Upper lobe of left lung (tissue), 6 donors: ENCODE results near the gene CHADL. TPM values are rescaled to one million over a fixed set of nuclear protein-coding genes. Genes with fewer than 3 reads are reported as not detected.

Source experiments
- ATAC-seq, 2 donors: fragments of 200-7000 bp; cut with Tn5 transposase; one replicate each; pipeline ENCODE4 v1.9.1; 2022; ENCODE audit warnings: mild to moderate bottlenecking in 2 of 2, moderate library complexity in 2 of 2; ENCODE audit not compliant: low FRiP score in 2 of 2
- DNase-seq, 2 donors: peaks; one replicate each; pipeline ENCODE4 v3.0.0-alpha.2; 2019 to 2020
- H3K27ac ChIP-seq, 4 donors: fragments of 200-600 bp; sonication (generic); one replicate each; pipeline ENCODE4 v1.5.1; 2016 to 2019
- H3K27me3 ChIP-seq, 4 donors: fragments of 200-600 bp; sonication (generic); one replicate each; pipeline ENCODE4 v1.5.1; 2017 to 2019
- H3K36me3 ChIP-seq, 4 donors: fragments of 200-600 bp; sonication (generic); one replicate each; pipeline ENCODE4 v1.5.1; 2016 to 2019
- H3K4me1 ChIP-seq, 4 donors: fragments of 200-600 bp; sonication (generic); one replicate each; pipeline ENCODE4 v1.5.1; 2018 to 2019
- H3K4me3 ChIP-seq, 4 donors: fragments of 200-600 bp; sonication (generic); one replicate each; pipeline ENCODE4 v1.5.1; 2017 to 2019; ENCODE audit warnings: mild to moderate bottlenecking in 2 of 4, moderate library complexity in 1 of 4
- H3K9me3 ChIP-seq, 4 donors: fragments of 200-600 bp; sonication (generic); one replicate each; pipeline ENCODE4 v1.5.1; 2018 to 2019
- EP300 ChIP-seq, 4 donors: sonication (generic); formaldehyde crosslinking; IDR thresholded peaks; one replicate each; pipeline ENCODE4 v1.5.1; 2017; ENCODE audit warnings: antibody characterized with exemption in 4 of 4, control low read depth in 2 of 4
- POLR2A ChIP-seq, 4 donors: fragments of 450-650 bp; IDR thresholded peaks; one replicate each; pipeline ENCODE4 v1.5.1; 2016 to 2017; ENCODE audit warnings: antibody characterized with exemption in 4 of 4, mild to moderate bottlenecking in 2 of 4
- POLR2AphosphoS5 ChIP-seq, 2 donors: sonication (generic); formaldehyde crosslinking; IDR thresholded peaks; one replicate each; pipeline ENCODE4 v1.5.1; 2017; ENCODE audit warnings: antibody characterized with exemption in 2 of 2
- WGBS, 2 donors: methylation state at CpG; one replicate each; pipeline ENCODE4 v1.1.5; 2017 to 2018; 5-methylcytosine and 5-hydroxymethylcytosine counted together
- total RNA-seq, 6 donors: library from RNA; depleted of rRNA in 4 of 6; stranded (reverse); fragments of >200 nt in 4 of 6; gene quantifications; one replicate each; pipeline versions ENCODE4 v1.1.0 to v1.2.1, GENCODE V29; 2016 to 2021
- TF ChIP-seq, protein P1 (sequence below), 6 experiments: fragments of 450-650 bp in 4 of 6; fragments of 200-600 bp in 2 of 6; sonication (generic) in 2 of 6; IDR thresholded peaks; one replicate each; pipeline ENCODE4 v1.5.1; 2016 to 2019; ENCODE audit warnings: antibody characterized with exemption in 6 of 6
- donor health status: DM: no; HTN: no; CAD: no; lungs with moderate emphysema.
- donor health status: DM: no; HTN: yes; CAD: no; lungs with severe emphysema.

Gene CHADL
- total RNA-seq, 6 donors from 2014 or later = 2.0 to 12.6 (median 4.4) TPM

DNA sequence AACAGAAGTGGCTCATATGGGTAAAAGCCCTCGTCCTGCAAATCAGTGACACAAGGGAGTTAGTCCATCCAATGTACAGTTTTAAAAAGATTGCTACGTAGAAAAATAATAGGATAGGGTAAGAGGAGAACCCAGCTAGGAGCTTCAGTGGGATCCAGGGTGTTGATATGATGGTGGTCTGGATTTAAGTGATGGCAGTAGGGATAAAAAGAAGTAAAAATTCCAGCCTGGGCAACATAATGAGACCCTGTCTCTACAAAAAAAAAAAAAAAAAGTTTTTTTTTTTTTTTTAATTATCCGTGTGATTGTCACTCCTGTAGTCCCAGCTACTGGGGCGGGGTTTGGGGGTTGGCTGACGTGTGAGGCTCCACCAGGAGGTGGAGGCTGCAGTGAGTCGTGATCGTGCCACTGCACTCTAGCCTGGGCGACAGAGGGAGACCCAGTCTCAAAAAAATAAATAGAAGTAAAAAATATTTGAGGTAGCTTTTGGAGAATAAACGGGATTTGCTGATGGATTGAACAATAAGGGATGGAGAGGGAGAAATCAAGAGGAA, 42.6 kb downstream of the CHADL start:
- DNase-seq = peak in 1 of 2 donors; percentile 59
- 1% methylated on average over 9 of the region's 9 CpGs for WGBS, 2 donors
- ATAC-seq = peak in 1 of 2 donors; percentile 42
- H3K27me3 ChIP-seq = no peaks in the 10 kb centered on the region
- H3K36me3 ChIP-seq = no peaks in the 10 kb centered on the region
- H3K4me1 ChIP-seq = peaks cover 7 to 21% (median 15%) of the 10 kb centered on the region in 4 donors
- peak overlapping the region in 3 of 4 donors; percentile 73 to 80 (median 78) for H3K27ac ChIP-seq
- TF ChIP-seq POLR2A (IDR thresholded peaks at IDR 0.05) = no peak
- TF ChIP-seq, protein P1, sequence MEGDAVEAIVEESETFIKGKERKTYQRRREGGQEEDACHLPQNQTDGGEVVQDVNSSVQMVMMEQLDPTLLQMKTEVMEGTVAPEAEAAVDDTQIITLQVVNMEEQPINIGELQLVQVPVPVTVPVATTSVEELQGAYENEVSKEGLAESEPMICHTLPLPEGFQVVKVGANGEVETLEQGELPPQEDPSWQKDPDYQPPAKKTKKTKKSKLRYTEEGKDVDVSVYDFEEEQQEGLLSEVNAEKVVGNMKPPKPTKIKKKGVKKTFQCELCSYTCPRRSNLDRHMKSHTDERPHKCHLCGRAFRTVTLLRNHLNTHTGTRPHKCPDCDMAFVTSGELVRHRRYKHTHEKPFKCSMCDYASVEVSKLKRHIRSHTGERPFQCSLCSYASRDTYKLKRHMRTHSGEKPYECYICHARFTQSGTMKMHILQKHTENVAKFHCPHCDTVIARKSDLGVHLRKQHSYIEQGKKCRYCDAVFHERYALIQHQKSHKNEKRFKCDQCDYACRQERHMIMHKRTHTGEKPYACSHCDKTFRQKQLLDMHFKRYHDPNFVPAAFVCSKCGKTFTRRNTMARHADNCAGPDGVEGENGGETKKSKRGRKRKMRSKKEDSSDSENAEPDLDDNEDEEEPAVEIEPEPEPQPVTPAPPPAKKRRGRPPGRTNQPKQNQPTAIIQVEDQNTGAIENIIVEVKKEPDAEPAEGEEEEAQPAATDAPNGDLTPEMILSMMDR (IDR thresholded peaks at IDR 0.05) = no peak
- no peak for TF ChIP-seq EP300 (IDR thresholded peaks at IDR 0.05)
- no peak for TF ChIP-seq POLR2AphosphoS5 (IDR thresholded peaks at IDR 0.05)
- H3K9me3 ChIP-seq = no peaks in the 10 kb centered on the region
- peak overlapping the region; percentile 85 to 91 (median 89) for H3K4me3 ChIP-seq

GRCh38 chr22:41197038-41197972, 43.4 kb downstream of the CHADL start:
- H3K4me1 ChIP-seq = peaks cover 7 to 21% (median 15%) of the 10 kb centered on the region in 4 donors
- DNase-seq (peak; percentile 88 to 97), ATAC-seq (peak; percentile 90 to 97)
- no peaks in the 10 kb centered on the region for H3K9me3 ChIP-seq
- peak overlapping the region; percentile 85 to 91 (median 89) for H3K4me3 ChIP-seq
- H3K27ac ChIP-seq = peak overlapping the region; percentile 65 to 80 (median 76)
- 1 to 3% methylated on average over 19 to 38 of the region's 91 CpGs for WGBS, 2 donors
- no peak for TF ChIP-seq EP300 (IDR thresholded peaks at IDR 0.05)
- TF ChIP-seq POLR2A (IDR thresholded peaks at IDR 0.05) = peak in 3 of 4 donors; percentile 6 to 62 (median 47)
- TF ChIP-seq POLR2AphosphoS5 (IDR thresholded peaks at IDR 0.05) = peak in 1 of 2 donors; percentile 66
- TF ChIP-seq, protein P1 (IDR thresholded peaks at IDR 0.05) = peak in 3 of 6 experiments; percentile 14 to 34 (median 17)
- H3K27me3 ChIP-seq = no peaks in the 10 kb centered on the region
- no peaks in the 10 kb centered on the region for H3K36me3 ChIP-seq

DNA sequence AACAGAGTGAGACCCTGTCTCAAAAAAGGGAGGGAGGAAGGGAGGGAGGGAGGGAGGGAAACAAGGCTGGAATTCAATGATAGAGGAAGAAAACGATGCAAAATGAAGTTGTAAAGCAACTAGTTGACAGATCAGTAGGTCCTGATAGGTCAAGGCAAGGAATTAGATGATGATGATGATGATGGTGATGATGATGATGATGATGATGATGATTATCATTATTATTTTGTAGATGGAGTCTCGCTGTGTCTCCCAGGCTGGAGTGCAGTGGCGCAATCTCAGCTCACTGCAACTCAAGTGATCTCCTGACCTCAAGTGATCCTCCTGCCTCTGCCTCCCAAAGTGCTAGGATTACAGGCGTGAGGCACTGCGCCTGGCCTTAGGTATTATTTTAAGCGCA, 46.9 kb downstream of the CHADL start:
- H3K4me1 ChIP-seq = peaks cover 7 to 20% (median 15%) of the 10 kb centered on the region in 4 donors
- H3K36me3 ChIP-seq = no peaks in the 10 kb centered on the region
- no peak overlapping the region for H3K27ac ChIP-seq
- ATAC-seq (no peak), DNase-seq (no peak)
- no peak overlapping the region for H3K4me3 ChIP-seq
- no peak for TF ChIP-seq POLR2AphosphoS5 (IDR thresholded peaks at IDR 0.05)
- no peak for TF ChIP-seq POLR2A (IDR thresholded peaks at IDR 0.05)
- TF ChIP-seq, protein P1 (IDR thresholded peaks at IDR 0.05) = no peak
- TF ChIP-seq EP300 (IDR thresholded peaks at IDR 0.05) = no peak
- no peaks in the 10 kb centered on the region for H3K9me3 ChIP-seq
- H3K27me3 ChIP-seq = no peaks in the 10 kb centered on the region
- WGBS, 2 donors = 70 to 86% methylated on average over 6 of the region's 6 CpGs

DNA sequence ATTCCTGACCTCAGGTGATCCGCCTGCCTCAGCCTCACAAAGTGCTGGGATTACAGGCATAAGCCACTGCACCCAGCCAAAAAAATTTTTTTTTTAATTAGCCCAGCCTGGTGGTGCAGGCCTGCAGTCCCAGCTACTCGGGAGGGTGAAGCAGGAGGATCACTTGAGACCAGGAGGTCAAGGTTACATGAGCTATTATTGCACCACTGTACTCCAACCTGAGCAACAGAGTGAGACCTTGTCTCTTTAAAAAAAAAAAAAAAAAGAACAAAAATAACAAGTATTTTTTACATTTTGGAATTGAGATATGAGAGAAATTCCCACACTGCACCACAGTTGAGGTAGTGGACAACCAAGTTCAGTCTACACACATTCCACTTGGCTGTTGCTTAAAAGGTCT, 49.3 kb downstream of the CHADL start:
- 70 to 76% methylated on average over 2 of the region's 2 CpGs for WGBS, 2 donors
- DNase-seq = no peak
- H3K4me3 ChIP-seq = no peak overlapping the region
- H3K27me3 ChIP-seq = no peaks in the 10 kb centered on the region
- TF ChIP-seq POLR2A (IDR thresholded peaks at IDR 0.05) (no peak), EP300 (IDR thresholded peaks at IDR 0.05) (no peak), POLR2AphosphoS5 (IDR thresholded peaks at IDR 0.05) (no peak)
- TF ChIP-seq, protein P1 (IDR thresholded peaks at IDR 0.05) = no peak
- no peak overlapping the region for H3K27ac ChIP-seq
- no peaks in the 10 kb centered on the region for H3K9me3 ChIP-seq
- H3K4me1 ChIP-seq = peaks cover 0 to under 1% (median 0%) of the 10 kb centered on the region in 4 donors
- no peaks in the 10 kb centered on the region for H3K36me3 ChIP-seq
- no peak for ATAC-seq
